Mucosa of rectum (tissue), 2 donors: ENCODE data around the gene SLC6A13.

Experiments
- H3K27ac ChIP-seq, 2 donors: one replicate each; pipeline ENCODE4 v1.7.0; 2013; ENCODE audit warnings: inconsistent platforms in 2 of 2, low read depth in 2 of 2, low read length in 2 of 2
- H3K27me3 ChIP-seq, 2 donors: one replicate each; pipeline ENCODE4 v1.7.0; 2013; ENCODE audit warnings: low read length in 2 of 2; ENCODE audit not compliant: control insufficient read depth in 2 of 2, insufficient read depth in 2 of 2
- H3K36me3 ChIP-seq, 2 donors: one replicate each; pipeline ENCODE4 v1.7.0; 2013; ENCODE audit warnings: low read length in 2 of 2; ENCODE audit not compliant: control insufficient read depth in 2 of 2, insufficient read depth in 2 of 2
- H3K4me1 ChIP-seq, 2 donors: one replicate each; pipeline ENCODE4 v1.7.0; 2013; ENCODE audit warnings: low read length in 2 of 2, mild to moderate bottlenecking in 1 of 2; ENCODE audit not compliant: control insufficient read depth in 2 of 2, insufficient read depth in 2 of 2
- H3K4me3 ChIP-seq, 2 donors: one replicate each; pipeline ENCODE4 v1.7.0; 2013; ENCODE audit warnings: low read length in 2 of 2
- H3K9ac ChIP-seq, 2 donors: one replicate each; pipeline ENCODE4 v1.7.0; 2013; ENCODE audit warnings: low read length in 2 of 2, low read depth in 1 of 2, mild to moderate bottlenecking in 1 of 2
- H3K9me3 ChIP-seq, 2 donors: one replicate each; pipeline ENCODE4 v1.7.0; 2013; ENCODE audit warnings: low read length in 2 of 2; ENCODE audit not compliant: control insufficient read depth in 2 of 2
- donor health status: healthy.
- donor health status: Normal muscosa, but diverticular disease.

SLC6A13 gene

DNA sequence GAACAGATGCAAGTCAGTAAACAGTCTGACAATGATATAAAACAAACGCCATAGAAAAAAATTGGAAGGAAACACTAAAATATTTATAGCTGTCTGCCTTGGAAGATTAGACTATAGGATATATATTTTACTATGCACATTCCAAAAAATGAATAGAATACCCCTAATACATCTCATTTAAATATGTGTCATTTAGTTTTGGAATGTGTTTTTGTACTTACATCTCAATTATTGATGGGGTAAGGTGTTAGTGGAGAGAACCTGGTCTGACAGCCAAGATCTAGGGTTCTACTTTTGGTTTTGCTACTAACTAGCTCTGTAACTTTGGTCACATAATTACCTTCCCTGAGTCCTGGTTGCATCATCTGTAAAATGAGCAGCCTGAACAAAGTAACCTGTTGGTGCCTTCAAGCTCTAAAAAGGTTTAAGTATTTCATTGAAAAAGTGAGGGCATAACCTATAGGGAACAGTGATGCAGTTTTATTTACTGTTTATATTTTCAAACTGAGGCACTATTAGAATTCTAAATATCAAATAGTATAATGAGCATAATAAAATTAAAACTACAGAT lies 28.6 kb upstream of the SLC6A13 start:
- no peaks in the 10 kb centered on the region for H3K27me3 ChIP-seq
- no peaks in the 10 kb centered on the region for H3K9me3 ChIP-seq
- H3K27ac ChIP-seq, result no peak overlapping the region
- no peak overlapping the region for H3K4me3 ChIP-seq
- H3K4me1 ChIP-seq, result no peaks in the 10 kb centered on the region
- no peak overlapping the region for H3K9ac ChIP-seq
- peaks cover 39 to 42% of the 10 kb centered on the region in 2 donors for H3K36me3 ChIP-seq

DNA sequence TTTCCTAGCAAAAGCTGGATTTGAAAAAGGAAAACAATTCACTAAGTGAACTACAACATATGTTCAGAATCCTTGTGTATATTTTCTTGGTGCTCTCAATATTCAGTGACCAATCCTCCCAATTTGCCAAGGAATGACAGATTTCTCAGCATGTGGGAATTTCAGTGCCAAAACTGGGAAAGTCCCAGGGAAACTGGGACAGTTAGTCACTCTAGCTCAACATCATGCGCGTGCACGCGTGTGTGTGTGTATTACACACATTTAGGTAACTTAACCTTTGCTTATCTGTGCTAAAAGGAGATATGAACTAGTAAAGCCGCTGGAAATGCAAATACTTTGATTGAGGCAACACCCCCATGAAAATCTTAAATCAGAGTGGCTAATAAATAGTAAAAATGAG lies 26.1 kb upstream of the SLC6A13 start:
- Histone ChIP-seq H3K36me3 (peaks cover 35 to 37% of the 10 kb centered on the region in 2 donors), H3K4me1 (no peaks in the 10 kb centered on the region), H3K27me3 (no peaks in the 10 kb centered on the region), H3K27ac (no peak overlapping the region), H3K9me3 (no peaks in the 10 kb centered on the region), H3K9ac (no peak overlapping the region), H3K4me3 (no peak overlapping the region)

DNA sequence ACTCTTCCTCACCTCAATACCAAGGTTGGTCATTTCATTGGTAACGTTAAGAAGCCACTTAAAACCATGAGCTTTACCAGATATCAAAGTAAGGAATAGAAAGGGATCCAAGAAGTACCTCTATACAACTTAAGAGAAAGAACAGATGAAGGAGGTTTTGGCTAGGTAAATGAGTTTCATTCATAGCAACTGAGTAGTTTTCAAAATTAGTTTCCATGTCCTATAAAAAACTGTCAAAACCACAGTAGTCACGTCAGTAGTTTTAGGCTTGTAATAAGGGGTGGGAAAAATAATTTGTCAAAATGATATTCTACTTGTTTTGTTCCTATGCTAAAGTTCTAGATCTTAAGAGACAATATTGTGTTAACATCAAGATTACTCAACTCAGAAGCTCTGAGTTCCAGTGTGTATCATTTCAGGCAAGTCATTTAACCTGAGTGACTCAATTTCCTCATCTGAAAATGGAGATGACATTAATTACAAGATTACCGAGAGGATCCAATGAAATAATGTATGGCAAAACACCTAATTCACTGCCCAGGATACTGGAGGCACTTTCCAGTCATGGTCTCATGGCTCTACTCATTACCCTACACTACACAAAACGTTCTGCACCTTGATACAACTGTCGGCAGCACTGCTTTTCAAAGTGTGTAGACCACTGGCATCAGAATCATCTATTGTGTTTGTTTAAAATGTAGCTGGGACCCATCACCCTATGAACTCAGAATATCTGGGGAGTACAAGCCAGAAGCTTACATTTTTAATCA lies 24.1 kb upstream of the SLC6A13 start:
- Histone ChIP-seq H3K36me3 (peaks cover 24 to 26% of the 10 kb centered on the region in 2 donors), H3K27me3 (no peaks in the 10 kb centered on the region), H3K9me3 (no peaks in the 10 kb centered on the region), H3K4me1 (no peaks in the 10 kb centered on the region), H3K27ac (no peak overlapping the region), H3K4me3 (no peak overlapping the region), H3K9ac (no peak overlapping the region)

DNA sequence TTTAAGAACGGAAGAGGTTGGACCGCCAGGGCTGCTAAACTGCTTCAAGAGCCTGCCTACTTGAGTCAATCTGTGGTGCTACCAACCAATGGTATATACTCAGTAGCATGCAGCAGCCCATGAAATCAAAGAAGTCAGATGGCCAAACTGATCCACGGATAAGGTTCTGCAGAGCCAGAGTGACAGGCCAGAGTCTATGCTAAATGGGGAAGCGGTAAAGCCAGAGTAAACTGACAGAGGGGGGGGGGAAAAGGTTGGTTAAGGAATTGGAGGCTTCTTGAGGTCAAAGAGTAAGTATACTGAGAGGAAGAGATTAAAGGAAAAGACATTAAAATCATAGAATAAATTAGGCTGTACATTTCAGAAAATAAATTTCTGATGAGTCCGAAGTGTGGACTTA lies 15.4 kb upstream of the SLC6A13 start:
- Histone ChIP-seq H3K9ac (no peak overlapping the region), H3K4me1 (no peaks in the 10 kb centered on the region), H3K36me3 (peaks cover 2 to 8% of the 10 kb centered on the region in 2 donors), H3K9me3 (no peaks in the 10 kb centered on the region), H3K4me3 (no peak overlapping the region), H3K27me3 (no peaks in the 10 kb centered on the region), H3K27ac (no peak overlapping the region)

DNA sequence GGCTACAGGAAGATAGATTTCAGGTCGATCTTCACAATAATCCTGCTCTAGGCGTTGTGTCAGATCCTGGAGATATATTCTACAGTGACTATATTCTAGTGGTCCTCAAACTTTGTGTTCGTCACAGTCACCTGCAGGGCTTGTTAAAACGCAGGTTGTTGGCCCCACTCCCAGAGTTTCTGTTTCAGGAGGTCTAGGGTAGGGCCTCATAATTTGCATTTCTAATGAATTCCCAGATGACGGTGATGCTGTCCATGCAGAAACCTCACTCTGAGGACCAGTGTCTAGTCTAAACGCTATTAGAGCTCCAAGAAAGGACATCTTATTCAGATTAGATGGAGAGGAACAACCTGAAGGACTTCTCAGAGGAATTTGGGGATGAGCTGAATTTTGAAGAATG lies 13.2 kb upstream of the SLC6A13 start:
- H3K4me3 ChIP-seq, result no peak overlapping the region

DNA sequence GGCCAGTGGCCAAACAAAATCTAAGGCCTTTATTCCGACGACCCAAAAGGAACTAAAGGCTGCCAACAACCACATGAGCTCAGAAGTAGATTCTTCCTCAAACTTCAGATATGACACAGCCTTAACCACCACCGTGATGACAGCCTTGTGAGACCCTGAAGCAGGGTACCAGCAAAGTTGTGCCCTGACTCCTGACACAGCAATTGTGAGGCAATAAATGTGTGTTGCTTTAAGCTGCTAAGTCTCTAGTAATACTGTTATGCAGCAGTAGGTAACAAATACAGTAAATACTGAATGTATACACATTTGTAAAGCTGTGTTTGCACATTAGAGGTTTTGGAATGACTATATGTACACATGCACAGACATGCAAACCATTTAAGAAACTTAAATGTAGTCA lies 10.7 kb upstream of the SLC6A13 start:
- H3K4me3 ChIP-seq, result no peak overlapping the region
- no peaks in the 10 kb centered on the region for H3K27me3 ChIP-seq
- no peaks in the 10 kb centered on the region for H3K4me1 ChIP-seq
- no peak overlapping the region for H3K9ac ChIP-seq
- H3K9me3 ChIP-seq, result no peaks in the 10 kb centered on the region
- no peaks in the 10 kb centered on the region for H3K36me3 ChIP-seq
- no peak overlapping the region for H3K27ac ChIP-seq

More for the DNA sequence above, 13.2 kb upstream of the SLC6A13 start:
- no peaks in the 10 kb centered on the region for H3K4me1 ChIP-seq
- H3K9ac ChIP-seq, result no peak overlapping the region
- H3K9me3 ChIP-seq, result no peaks in the 10 kb centered on the region
- peaks cover 0 to 7% of the 10 kb centered on the region in 2 donors for H3K36me3 ChIP-seq
- H3K27ac ChIP-seq, result no peak overlapping the region
- no peaks in the 10 kb centered on the region for H3K27me3 ChIP-seq

DNA sequence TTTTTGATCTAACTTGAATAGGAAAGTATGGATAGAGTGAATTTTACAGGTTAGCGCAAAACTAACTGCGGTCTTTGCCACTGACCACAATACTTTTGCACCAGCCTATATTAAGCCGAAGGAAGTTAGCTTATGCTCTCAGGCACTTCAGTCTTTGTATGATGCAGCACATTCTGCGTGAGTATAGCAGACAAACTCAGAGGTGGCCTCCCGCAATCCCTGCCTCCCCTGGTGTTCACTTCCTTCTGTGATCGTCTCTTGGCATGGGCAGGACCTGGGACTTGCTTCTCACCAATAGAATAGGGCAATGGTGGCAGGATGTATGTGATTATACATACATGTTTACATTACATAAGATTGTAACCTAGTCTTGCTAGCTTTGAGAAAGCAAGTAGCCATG lies 10.3 kb upstream of the SLC6A13 start:
- no peaks in the 10 kb centered on the region for H3K4me1 ChIP-seq

DNA sequence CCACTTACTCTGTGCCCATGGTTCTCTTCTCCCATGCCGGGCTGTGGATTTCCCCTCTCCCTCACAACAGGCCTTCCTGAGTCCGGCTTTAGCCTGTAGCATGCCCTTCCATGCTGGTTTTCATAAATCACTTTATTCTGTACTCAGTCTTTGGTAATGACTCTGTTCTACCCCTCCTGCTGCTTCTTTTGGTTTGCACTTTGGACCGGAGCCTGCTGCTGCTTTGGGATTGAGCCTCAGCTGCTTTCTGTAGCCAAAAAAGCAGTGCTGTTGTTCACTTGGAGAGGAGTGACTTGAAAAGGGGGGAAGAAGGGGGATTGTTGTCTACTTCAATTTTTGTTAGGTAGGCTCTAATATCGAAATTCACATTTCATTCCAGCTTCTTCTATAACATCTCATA lies 8.5 kb upstream of the SLC6A13 start:
- Histone ChIP-seq H3K9ac (no peak overlapping the region), H3K36me3 (no peaks in the 10 kb centered on the region), H3K27ac (no peak overlapping the region), H3K9me3 (no peaks in the 10 kb centered on the region), H3K4me1 (no peaks in the 10 kb centered on the region), H3K4me3 (no peak overlapping the region), H3K27me3 (peaks cover 0 to 3% of the 10 kb centered on the region in 2 donors)

More for the DNA sequence above, 10.3 kb upstream of the SLC6A13 start:
- no peak overlapping the region for H3K9ac ChIP-seq
- no peak overlapping the region for H3K4me3 ChIP-seq
- no peak overlapping the region for H3K27ac ChIP-seq
- H3K27me3 ChIP-seq, result no peaks in the 10 kb centered on the region
- no peaks in the 10 kb centered on the region for H3K36me3 ChIP-seq
- no peaks in the 10 kb centered on the region for H3K9me3 ChIP-seq

DNA sequence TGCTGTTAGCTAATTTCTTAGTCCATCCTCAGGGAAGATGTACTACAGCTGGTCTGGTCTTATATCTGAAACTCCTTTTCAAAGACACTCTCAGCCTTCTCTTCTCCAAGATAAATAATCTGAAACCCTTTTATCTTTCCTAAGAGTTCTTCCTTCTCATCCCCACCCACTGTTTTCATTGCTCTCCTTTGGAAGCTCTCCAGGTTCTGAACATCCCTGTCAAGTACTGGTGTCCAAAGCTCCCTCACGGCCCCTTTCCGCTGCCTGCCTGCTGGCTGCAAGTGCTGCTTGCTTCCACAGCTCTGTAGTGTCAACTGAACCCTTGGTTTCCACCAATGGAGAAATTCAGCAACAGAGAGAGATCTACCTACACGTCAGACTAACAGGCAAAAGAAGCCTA lies 6.6 kb upstream of the SLC6A13 start:
- Histone ChIP-seq H3K36me3 (no peaks in the 10 kb centered on the region), H3K27me3 (peaks cover 0 to 3% of the 10 kb centered on the region in 2 donors), H3K9me3 (no peaks in the 10 kb centered on the region), H3K4me1 (no peaks in the 10 kb centered on the region), H3K27ac (no peak overlapping the region), H3K9ac (no peak overlapping the region), H3K4me3 (no peak overlapping the region)

DNA sequence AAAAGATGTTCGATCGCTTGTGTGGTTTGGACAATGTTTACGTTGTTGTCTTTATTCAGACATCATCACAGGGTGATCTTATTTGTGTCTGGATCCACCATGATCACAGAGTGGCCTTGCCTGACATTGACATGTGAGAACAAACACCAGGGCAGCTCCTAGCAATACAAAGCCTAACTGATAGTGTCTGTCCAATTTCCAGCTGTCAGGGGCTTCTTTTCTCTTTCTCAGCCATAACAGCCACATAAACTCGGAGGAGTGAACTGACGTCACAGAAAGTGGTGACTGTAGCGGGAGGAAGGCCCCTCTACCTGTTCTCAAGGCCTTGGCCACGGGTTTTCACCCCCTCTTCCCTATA lies 5.8 kb upstream of the SLC6A13 start:
- no peaks in the 10 kb centered on the region for H3K36me3 ChIP-seq
- no peak overlapping the region for H3K9ac ChIP-seq
- H3K4me3 ChIP-seq, result no peak overlapping the region
- peaks cover 0 to 3% of the 10 kb centered on the region in 2 donors for H3K27me3 ChIP-seq
- H3K4me1 ChIP-seq, result no peaks in the 10 kb centered on the region
- no peak overlapping the region for H3K27ac ChIP-seq
- no peaks in the 10 kb centered on the region for H3K9me3 ChIP-seq
